HepG2 (cell line): Measurements from ENCODE around the gene PRCD. TPM values are rescaled to one million over a fixed set of nuclear protein-coding genes. Genes with fewer than 3 reads are reported as not detected.
A peak's percentile ranks its signal among the peaks of the same experiment; 100 is the strongest.
"Not testable (repeated sequence)": the region's sequence is repeated elsewhere in the genome, so short reads cannot be mapped to it uniquely, and the experiment has no call there.

Experiments used
- ATAC-seq: fragments of 200-7000 bp; cut with Tn5 transposase; 3 replicates; pipeline ENCODE4 v1.9.1; 2020; ENCODE audit warnings: mild to moderate bottlenecking, moderate library complexity
- BruUV-seq: library from RNA; stranded (reverse); fragments of 400-500 nt; replicated peaks from 2 replicates; lab custom pipeline; 2021; lab: Mats Ljungman, UMichigan
- CTCF ChIA-PET: fragments of 300-600 bp; formaldehyde crosslinking; extraction: SDS; loops from one replicate; lab custom pipeline; 2021; ENCODE audit warnings: low total read pairs, inconsistent platforms, low intra/inter-chr PET ratio; lab: Yijun Ruan, JAX
- POLR2A ChIA-PET: fragments of 350-600 bp; sonication (Branson Sonifier 250); formaldehyde crosslinking; loops from one replicate; lab custom pipeline; 2020; ENCODE audit warnings: antibody characterized with exemption, inconsistent platforms; lab: Yijun Ruan, JAX
- DNase-seq: peaks from one replicate; pipeline ENCODE4 v3.0.0-alpha.2; 2015; ENCODE audit warnings: low spot score
- FAIRE-seq: peaks from 3 replicates; lab custom pipeline; 2011; peaks lifted over from hg19 to GRCh38; lab: Jason Lieb, UNC
- H2AFZ ChIP-seq: one replicate; pipeline ENCODE4 v1.6.1; 2011; ENCODE audit warnings: low read length, inconsistent platforms
- H3K27ac ChIP-seq: fragments of 300-600 bp; 3 replicates; pipeline ENCODE4 v1.8.0; 2011; ENCODE audit warnings: mixed run types, mild to moderate bottlenecking, mixed read lengths, low read length, inconsistent platforms; ENCODE audit not compliant: insufficient read depth; ENCODE audit errors: extremely low read length
- H3K27me3 ChIP-seq, 2 experiments: fragments of 200-600 bp in 1 of 2; 2 replicates in 1 of 2; 3 replicates in 1 of 2; pipeline versions ENCODE4 v1.6.0 to v1.8.0; 2011; ENCODE audit warnings: low read length in 2 of 2, mild to moderate bottlenecking in 2 of 2, moderate library complexity in 2 of 2, inconsistent platforms in 1 of 2; ENCODE audit not compliant: insufficient read depth in 2 of 2, control insufficient read depth in 1 of 2
- H3K36me3 ChIP-seq, 2 experiments: fragments of 200-600 bp in 1 of 2; replicated peaks in 1 of 2; 2 replicates in 1 of 2; 3 replicates in 1 of 2; pipeline versions ENCODE4 v1.5.1 to v1.8.0; 2011; ENCODE audit warnings: low read length in 2 of 2, inconsistent platforms in 1 of 2; ENCODE audit not compliant: insufficient read depth in 2 of 2, control insufficient read depth in 1 of 2
- H3K4me1 ChIP-seq: 2 replicates; pipeline ENCODE4 v1.5.1; 2012; ENCODE audit warnings: low read length, inconsistent platforms; ENCODE audit not compliant: insufficient read depth
- H3K4me2 ChIP-seq: 2 replicates; pipeline ENCODE4 v1.6.0; 2011; ENCODE audit warnings: low read depth, low read length, inconsistent platforms
- H3K4me3 ChIP-seq, 3 experiments: fragments of 200-600 bp in 1 of 3; sonication (generic), shearing (Covaris generic) in 1 of 3; replicated peaks in 1 of 3; 2 replicates each; pipeline ENCODE4 v1.5.1; 2011 to 2016; ENCODE audit warnings: low read length in 3 of 3, inconsistent platforms in 2 of 3, low read depth in 2 of 3, mild to moderate bottlenecking in 2 of 3, control low read depth in 1 of 3, mixed read lengths in 1 of 3; ENCODE audit not compliant: insufficient read depth in 1 of 3
- H3K79me2 ChIP-seq: one replicate; pipeline ENCODE4 v1.6.1; 2011; ENCODE audit warnings: low read length, inconsistent platforms; ENCODE audit not compliant: insufficient read depth
- H3K9ac ChIP-seq: 2 replicates; pipeline ENCODE4 v1.6.0; 2011; ENCODE audit warnings: mild to moderate bottlenecking, low read depth, low read length, inconsistent platforms; ENCODE audit not compliant: insufficient read depth
- H3K9me3 ChIP-seq: 2 replicates; pipeline ENCODE4 v1.5.1; 2012; ENCODE audit warnings: mild to moderate bottlenecking, low read length
- H4K20me1 ChIP-seq: 2 replicates; pipeline ENCODE4 v1.6.0; 2011; ENCODE audit warnings: inconsistent platforms, mild to moderate bottlenecking, low read length, moderate library complexity; ENCODE audit not compliant: insufficient read depth
- HINFP ChIP-seq: sonication (generic); formaldehyde crosslinking; IDR thresholded peaks from 2 replicates; pipeline ENCODE4 v1.4.0; 2020; ENCODE audit warnings: low read depth, mild to moderate bottlenecking, missing genetic modification reagents
- KAT7 ChIP-seq: IDR thresholded peaks from 2 replicates; pipeline ENCODE4 v1.6.1; 2018; ENCODE audit warnings: borderline replicate concordance, missing compliant biosample characterization
- MEIS2 ChIP-seq: sonication (generic); formaldehyde crosslinking; IDR thresholded peaks from 2 replicates; pipeline ENCODE4 v1.9.0; 2021; ENCODE audit warnings: mild to moderate bottlenecking, missing genetic modification reagents
- NCOR1 ChIP-seq: fragments of 200-600 bp; sonication (generic); IDR thresholded peaks from 2 replicates; pipeline ENCODE4 v1.7.0; 2017; ENCODE audit warnings: antibody characterized with exemption, low read length, borderline replicate concordance
- PAXIP1 ChIP-seq: sonication (generic); formaldehyde crosslinking; conservative IDR thresholded peaks from 2 replicates; pipeline ENCODE4 v1.4.0; 2020; ENCODE audit warnings: mild to moderate bottlenecking, missing genetic modification reagents, moderate library complexity
- PHF20 ChIP-seq: sonication (generic); formaldehyde crosslinking; IDR thresholded peaks from 2 replicates; pipeline ENCODE4 v1.5.0; 2020; ENCODE audit warnings: mild to moderate bottlenecking, missing genetic modification reagents
- ZBTB37 ChIP-seq: sonication (generic); formaldehyde crosslinking; IDR thresholded peaks from 2 replicates; pipeline ENCODE4 v1.4.0; 2020; ENCODE audit warnings: mild to moderate bottlenecking, missing genetic modification reagents
- ZBTB39 ChIP-seq: sonication (generic); formaldehyde crosslinking; IDR thresholded peaks from 2 replicates; pipeline ENCODE4 v1.5.0; 2020; ENCODE audit warnings: missing genetic modification reagents
- ZNF329 ChIP-seq: sonication (generic); formaldehyde crosslinking; IDR thresholded peaks from 2 replicates; pipeline ENCODE4 v1.9.0; 2021; ENCODE audit warnings: low read depth, mild to moderate bottlenecking, missing genetic modification reagents
- ZNF678 ChIP-seq: sonication (generic); formaldehyde crosslinking; IDR thresholded peaks from 2 replicates; pipeline ENCODE4 v1.4.0; 2020; ENCODE audit warnings: mild to moderate bottlenecking, missing genetic modification reagents
- ZNF770 ChIP-seq: sonication (generic); formaldehyde crosslinking; IDR thresholded peaks from 2 replicates; pipeline ENCODE4 v1.5.0; 2020; ENCODE audit warnings: mild to moderate bottlenecking, missing genetic modification reagents
- ZNF776 ChIP-seq: sonication (generic); formaldehyde crosslinking; IDR thresholded peaks from 2 replicates; pipeline ENCODE4 v1.4.0; 2020; ENCODE audit warnings: mild to moderate bottlenecking, missing genetic modification reagents
- WGBS: methylation state at CpG from one replicate; pipeline ENCODE4 v1.1.6; 2017; ENCODE audit warnings: low lambda C conversion rate; 5-methylcytosine and 5-hydroxymethylcytosine counted together
- in situ Hi-C: cut with HindIII; loops from 2 replicates; pipeline ENCODE4 v1.10.0; 2017; ENCODE audit warnings: low pct_unique_long_range_greater_than_20kb; ENCODE audit not compliant: extremely low pct_ligation_motif_present
- intact Hi-C: fragments of 100-400 bp; cut with micrococcal nuclease; formaldehyde crosslinking; loops from one replicate; pipeline ENCODE4 v1.10.0; 2022; ENCODE audit not compliant: unreplicated experiment
- polyA plus RNA-seq, 8 experiments: library from polyadenylated mRNA; depleted of rRNA in 3 of 8; stranded (reverse) in 7 of 8; unstranded in 1 of 8; fragments of >200 nt; fragmentation: Illumina TruSeq in 4 of 8; extraction: Trizol in 4 of 8; gene quantifications; 2 replicates each; pipeline versions ENCODE4 v1.2.1 to v1.2.3, GENCODE V29; 2011 to 2016; ENCODE audit warnings: low read depth in 4 of 8, missing spikeins in 1 of 8, mixed read lengths in 1 of 8; ENCODE audit not compliant: insufficient read depth in 1 of 8
- total RNA-seq, 5 experiments: library from RNA; depleted of rRNA; stranded (reverse); fragments of >200 nt; fragmentation: Illumina TruSeq; extraction: Trizol; gene quantifications; 2 replicates each; pipeline ENCODE4 v1.2.3, GENCODE V29; 2016; ENCODE audit warnings: low read depth in 1 of 5

Gene PRCD
- total and polyA plus RNA-seq, 2 of the 13 experiments (the other 11 are each of a cell fraction or from before 2014, with no cell fraction given) = 0.51 TPM; not detected in 1

GRCh38 chr17:76525513-76525833, 14.4 kb upstream of the PRCD start:
- BruUV-seq, ATAC-seq, in situ Hi-C loops, H3K79me2 ChIP-seq, H2AFZ ChIP-seq, FAIRE-seq, H3K36me3 ChIP-seq, H4K20me1 ChIP-seq, H3K9me3 ChIP-seq, H3K9ac ChIP-seq, DNase-seq: not testable (repeated sequence)
- CTCF ChIA-PET = interaction anchor here (1.1 to 1.2 kb wide), 2 partner anchors 22 to 32 kb away, joined by 3 to 4 read pairs; no protein-coding TSS in a partner anchor
- H3K4me3 ChIP-seq = peak overlapping the region in 1 of 3 experiments; percentile 70; a peak in 3 of 6 replicates
- peaks cover 4 to 11% of the 10 kb centered on the region in 2 experiments for H3K27me3 ChIP-seq
- POLR2A ChIA-PET = interaction anchor here (1.0 to 5.7 kb wide), 15 partner anchors 8 to 146 kb away, joined by 3 to 50 read pairs (median 7); partner anchors contain the start of genes PRCD and RHBDF2
- peaks cover 91% of the 10 kb centered on the region for H3K4me1 ChIP-seq
- intact Hi-C loops = loop anchor here (2.0 kb wide), 1 partner anchor 61 kb away; no protein-coding TSS in a partner anchor
- peak overlapping the region; percentile 96 for H3K4me2 ChIP-seq
- peak overlapping the region; percentile 62 for H3K27ac ChIP-seq
- WGBS = 14% methylated on average over 8 of the region's 8 CpGs
- 0 out of 2 replicates have a peak, but pooled peaks have one; percentile 5 for TF ChIP-seq ZNF329 (CRISPR knock-in tag)
- peak; percentile 14; the same call in 1 of the 2 replicates for TF ChIP-seq MEIS2 (CRISPR knock-in tag)
- TF ChIP-seq ZBTB37 (CRISPR knock-in tag) = 0 out of 2 replicates have a peak, but pooled peaks have one; percentile 3
- TF ChIP-seq PAXIP1 (CRISPR knock-in tag) = 0 out of 2 replicates have a peak, but pooled peaks have one; percentile 46
- 0 out of 2 replicates have a peak, but pooled peaks have one; percentile 16 for TF ChIP-seq HINFP (CRISPR knock-in tag)
- 0 out of 2 replicates have a peak, but pooled peaks have one; percentile 50 for TF ChIP-seq PHF20 (CRISPR knock-in tag)
- 0 out of 2 replicates have a peak, but pooled peaks have one; percentile 25 for TF ChIP-seq ZBTB39 (CRISPR knock-in tag)
- 0 out of 2 replicates have a peak, but pooled peaks have one; percentile 3 for TF ChIP-seq ZNF770 (CRISPR knock-in tag)
- TF ChIP-seq ZNF776 = 0 out of 2 replicates have a peak, but pooled peaks have one; percentile 16
- TF ChIP-seq KAT7 (CRISPR knock-in tag) = peak; percentile 20; the same call in 1 of the 2 replicates
- 0 out of 2 replicates have a peak, but pooled peaks have one; percentile 29 for TF ChIP-seq ZNF678
- peak; percentile 49; the same call in 1 of the 2 replicates for TF ChIP-seq NCOR1
